Ovary (tissue), 3 donors: ENCODE data around the gene PTOV1.

Source experiments
- CTCF ChIP-seq, 3 donors: fragments of 450-650 bp in 2 of 3; fragments of 200-600 bp in 1 of 3; IDR thresholded peaks; one replicate each; pipeline versions ENCODE4 v1.5.1 to v1.8.0; 2016 to 2022; ENCODE audit warnings: antibody characterized with exemption in 3 of 3, mild to moderate bottlenecking in 1 of 3
- EP300 ChIP-seq: sonication (generic); formaldehyde crosslinking; IDR thresholded peaks from one replicate; pipeline ENCODE4 v1.6.1; 2017; ENCODE audit warnings: antibody characterized with exemption
- POLR2A ChIP-seq: fragments of 450-650 bp; IDR thresholded peaks from one replicate; pipeline ENCODE4 v1.6.1; 2017; ENCODE audit warnings: antibody characterized with exemption, mild to moderate bottlenecking, moderate library complexity
- donor health status: DM: no; HTN: no; CAD: no.

DNA sequence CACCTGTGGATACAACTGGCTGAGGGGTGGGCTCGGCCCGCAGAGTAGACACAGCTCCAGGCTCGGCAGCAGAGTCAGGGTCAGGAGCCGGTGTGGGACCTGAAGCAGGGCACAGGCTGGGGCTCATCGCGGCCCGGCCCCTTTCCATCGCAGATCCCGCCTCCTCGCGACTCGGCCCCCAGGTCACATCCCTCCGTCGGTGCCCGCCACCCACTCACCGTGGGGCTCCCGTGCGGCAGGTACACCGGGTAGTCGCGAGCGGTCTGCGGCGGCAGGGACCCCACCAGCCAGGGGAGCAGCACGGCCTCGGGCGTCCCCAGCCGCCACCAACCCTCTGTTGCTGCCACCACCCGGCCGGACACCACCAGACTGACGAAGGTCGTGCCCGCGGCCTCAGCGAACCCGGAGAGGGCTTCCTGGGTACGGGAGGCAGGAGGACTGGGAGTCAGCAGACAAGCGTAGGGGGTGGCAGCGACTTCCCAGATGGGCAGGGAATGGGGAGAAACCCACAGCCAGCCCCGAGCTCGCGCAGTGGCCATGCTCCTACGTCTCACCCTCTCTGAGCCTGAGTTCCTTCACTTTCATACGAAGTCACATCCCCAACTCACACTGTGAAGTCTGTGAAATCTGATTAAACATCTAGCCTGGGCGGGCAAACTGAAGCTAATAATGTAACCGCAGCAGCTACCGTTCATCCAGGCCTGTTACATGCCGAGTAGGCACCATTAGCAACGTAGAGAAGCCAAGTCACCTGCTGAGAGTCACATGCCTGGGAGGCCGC lies 41.6 kb upstream of the PTOV1 start:
- TF ChIP-seq CTCF (IDR thresholded peaks at IDR 0.05) (peak in 1 of 3 donors; percentile 21), POLR2A (no peak), EP300 (no peak)
